GM18867 (cell line): ENCODE data around the gene CDC42EP3.

Experiments
- ATAC-seq: cut with Tn5 transposase; IDR thresholded peaks from one replicate; pipeline ENCODE4 v1.9.1; 2021; ENCODE audit warnings: mild to moderate bottlenecking, moderate library complexity; ENCODE audit not compliant: unreplicated experiment

CDC42EP3 gene

DNA sequence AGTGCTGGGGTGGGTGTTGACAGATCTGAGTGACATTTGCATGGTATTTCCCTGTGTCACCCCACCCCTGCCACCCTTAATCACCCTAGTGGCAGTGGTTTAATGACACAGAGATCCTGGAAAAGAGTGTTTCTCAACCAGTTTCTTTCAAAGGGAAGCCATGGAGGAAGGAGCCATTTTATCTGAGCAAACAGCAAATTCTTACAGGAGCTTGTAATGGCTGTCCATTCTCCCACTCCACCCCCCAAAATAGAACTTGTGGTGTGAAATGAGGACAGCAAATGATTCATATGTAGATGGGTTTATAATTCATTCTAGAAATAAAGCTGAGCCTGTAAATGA lies 51.5 kb downstream of the CDC42EP3 start:
- no peak for ATAC-seq

DNA sequence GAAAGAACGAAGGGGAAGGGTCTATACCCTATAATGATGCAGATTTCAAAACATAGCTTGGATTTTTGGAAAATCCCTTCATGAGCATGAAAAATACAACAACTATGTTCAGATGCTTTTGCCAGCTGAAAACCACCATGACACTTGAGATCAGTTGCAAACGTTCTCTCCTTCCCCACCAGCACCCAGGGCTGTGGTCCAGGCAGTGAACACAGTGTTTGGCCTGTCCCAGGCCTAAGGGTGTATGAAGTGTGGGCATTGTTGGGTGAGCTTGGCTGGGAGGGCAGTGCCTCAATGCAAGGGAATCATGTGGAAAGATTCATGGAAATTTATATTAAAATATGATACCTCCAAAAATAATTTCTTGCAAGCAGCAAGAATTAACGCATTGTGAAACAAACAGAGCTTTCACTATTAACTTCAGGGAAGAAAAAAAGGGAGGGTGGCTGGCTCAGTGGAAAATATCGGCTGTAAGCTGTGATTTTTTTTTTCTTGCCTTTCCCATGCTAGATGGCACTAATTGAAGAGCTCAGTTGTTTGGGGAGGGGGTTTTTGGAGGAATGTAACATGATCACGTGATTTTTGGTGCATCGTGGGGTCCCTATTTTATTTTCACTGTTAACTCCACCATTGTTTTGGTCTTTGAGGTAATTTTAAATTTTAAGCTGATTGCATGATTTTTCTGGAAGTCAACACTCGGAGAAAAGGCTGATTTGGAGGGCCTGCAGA lies 52.0 kb downstream of the CDC42EP3 start:
- ATAC-seq = no peak

DNA sequence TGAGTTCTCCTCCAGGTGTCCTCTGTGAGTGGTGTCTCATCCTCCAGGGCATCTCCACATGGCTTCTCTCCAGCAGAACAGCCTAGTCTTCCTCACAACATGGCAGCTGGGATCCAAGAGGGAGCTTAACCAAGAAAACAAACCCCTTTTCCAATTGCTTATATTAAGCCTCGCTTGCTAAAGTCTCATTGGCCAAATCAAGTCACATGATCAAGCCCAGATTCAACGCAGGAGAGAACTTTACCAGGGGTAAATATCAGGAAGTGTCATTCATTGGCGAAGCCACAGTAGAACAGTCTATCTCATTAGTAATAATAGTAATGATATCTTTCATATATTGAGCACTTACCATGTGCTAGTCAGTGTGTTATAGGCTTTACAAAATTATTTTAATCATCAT lies 53.1 kb downstream of the CDC42EP3 start:
- ATAC-seq = no peak

- peak; percentile 24 for ATAC-seq
Measured at GRCh38 chr2:37617119-37617892, 54.1 kb downstream of the CDC42EP3 start.

DNA sequence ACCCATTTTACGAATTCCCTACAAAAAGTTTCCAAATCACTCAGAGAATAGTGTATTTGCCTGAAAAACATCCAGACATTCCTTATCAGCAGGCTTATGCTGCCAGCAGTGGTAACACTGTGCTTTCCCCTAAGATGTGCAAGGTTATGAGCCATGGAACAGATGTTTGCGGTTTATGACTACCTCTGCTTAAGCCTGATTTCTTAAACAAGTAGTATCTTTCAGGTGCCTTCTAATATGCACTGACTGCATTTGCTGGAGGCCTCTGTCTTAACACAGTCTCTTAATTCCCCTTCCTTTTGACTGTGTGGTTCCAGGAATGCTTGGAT lies 54.8 kb downstream of the CDC42EP3 start:
- ATAC-seq = peak; percentile 71

- peak; percentile 43 for ATAC-seq
Measured at GRCh38 chr2:37615804-37616676, 55.4 kb downstream of the CDC42EP3 start.

GRCh38 chr2:37614061-37614738 lies 57.2 kb downstream of the CDC42EP3 start:
- ATAC-seq = no peak

- no peak for ATAC-seq
Measured at GRCh38 chr2:37612382-37612781, 59.1 kb downstream of the CDC42EP3 start.

DNA sequence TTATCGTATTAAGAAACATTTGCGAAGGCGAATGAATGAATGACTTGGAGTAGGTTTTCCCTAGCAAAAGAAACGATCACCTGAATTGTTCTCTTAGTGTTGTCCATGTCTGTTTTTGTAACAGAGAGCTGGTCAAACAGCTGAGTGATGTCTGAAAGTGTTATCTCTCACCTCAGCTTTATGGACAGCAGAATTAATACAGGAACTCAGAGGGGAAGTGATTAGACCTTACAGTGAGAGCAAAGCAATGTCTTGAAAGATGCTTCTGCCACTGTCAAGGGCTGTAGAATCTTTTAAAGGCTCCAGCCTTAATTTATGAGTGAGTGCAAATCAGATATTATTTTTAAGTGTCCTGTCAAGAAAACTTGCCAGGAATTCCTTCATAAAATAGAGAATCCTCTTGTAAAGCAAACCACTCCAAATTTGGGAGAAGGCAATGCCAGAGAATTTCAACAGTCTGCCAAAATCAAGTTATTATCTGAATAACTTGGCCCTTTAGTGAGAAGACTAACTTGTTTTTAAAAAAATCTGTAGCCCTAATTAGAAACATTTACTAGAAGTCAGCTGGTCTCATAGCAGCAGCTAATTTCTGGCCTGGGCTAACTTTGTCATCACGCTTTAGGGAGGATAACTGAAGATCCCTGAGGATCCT lies 60.7 kb downstream of the CDC42EP3 start:
- ATAC-seq = no peak

- ATAC-seq = no peak
Measured at GRCh38 chr2:37609782-37610181, 61.7 kb downstream of the CDC42EP3 start.

DNA sequence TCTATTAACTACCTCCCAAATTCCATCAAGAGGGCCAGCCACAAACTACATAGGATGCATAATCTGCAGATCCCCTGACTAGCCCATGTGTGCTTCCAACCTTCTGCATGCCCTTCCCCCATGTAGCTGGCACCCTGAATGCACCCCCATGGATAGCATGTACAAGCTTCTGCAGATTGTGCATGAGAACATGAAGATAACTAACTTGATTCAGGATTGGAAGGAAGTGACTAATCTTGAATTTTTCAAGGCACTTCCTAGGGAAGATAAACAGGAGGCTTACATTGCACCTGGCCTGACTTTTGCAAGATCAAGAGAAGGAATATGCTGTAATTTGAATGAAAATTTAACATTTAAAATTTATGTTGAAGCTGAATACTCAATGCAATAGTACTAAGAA lies 66.7 kb downstream of the CDC42EP3 start:
- no peak for ATAC-seq

- ATAC-seq = peak; percentile 54
Measured at GRCh38 chr2:37602702-37603101, 68.7 kb downstream of the CDC42EP3 start.

DNA sequence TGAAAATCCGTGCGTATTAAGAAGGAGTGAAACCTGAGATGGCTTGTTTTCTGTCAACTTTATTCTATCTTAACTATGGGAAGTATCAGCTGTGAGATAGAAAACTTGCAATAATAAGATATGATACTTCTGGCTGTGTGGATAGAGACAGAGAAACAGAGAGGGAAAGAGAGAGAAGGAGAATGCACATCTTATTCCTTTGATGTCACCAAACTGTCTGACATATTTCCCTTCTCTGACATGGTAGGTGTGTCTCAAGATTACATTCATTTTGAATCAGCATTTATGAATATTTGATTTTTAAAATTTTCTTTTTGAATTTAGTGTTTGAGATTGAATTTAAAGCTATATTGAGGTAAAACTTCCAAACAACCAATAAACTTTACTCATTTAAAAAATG lies 69.4 kb downstream of the CDC42EP3 start:
- no peak for ATAC-seq

DNA sequence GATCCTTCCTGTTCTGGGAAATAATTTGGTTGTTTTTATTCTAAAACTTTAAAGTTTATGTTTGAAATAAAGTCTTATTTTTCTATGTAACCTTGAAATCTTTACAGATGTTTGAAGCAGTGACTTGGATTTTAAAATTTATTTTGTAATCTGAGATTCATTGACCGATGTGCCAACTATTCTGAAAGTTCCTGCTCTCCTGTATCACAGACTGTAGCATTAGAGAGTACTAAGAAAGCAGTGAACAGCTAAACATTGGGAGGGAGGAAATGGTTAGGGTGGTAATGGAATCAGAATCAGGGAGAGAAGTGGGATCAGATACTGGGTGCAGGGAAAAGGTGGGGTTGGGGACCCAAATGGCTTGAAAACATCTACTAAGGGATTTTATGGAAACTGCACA lies 69.9 kb downstream of the CDC42EP3 start:
- no peak for ATAC-seq

- ATAC-seq = no peak
Measured at GRCh38 chr2:37600735-37601134, 70.7 kb downstream of the CDC42EP3 start.

DNA sequence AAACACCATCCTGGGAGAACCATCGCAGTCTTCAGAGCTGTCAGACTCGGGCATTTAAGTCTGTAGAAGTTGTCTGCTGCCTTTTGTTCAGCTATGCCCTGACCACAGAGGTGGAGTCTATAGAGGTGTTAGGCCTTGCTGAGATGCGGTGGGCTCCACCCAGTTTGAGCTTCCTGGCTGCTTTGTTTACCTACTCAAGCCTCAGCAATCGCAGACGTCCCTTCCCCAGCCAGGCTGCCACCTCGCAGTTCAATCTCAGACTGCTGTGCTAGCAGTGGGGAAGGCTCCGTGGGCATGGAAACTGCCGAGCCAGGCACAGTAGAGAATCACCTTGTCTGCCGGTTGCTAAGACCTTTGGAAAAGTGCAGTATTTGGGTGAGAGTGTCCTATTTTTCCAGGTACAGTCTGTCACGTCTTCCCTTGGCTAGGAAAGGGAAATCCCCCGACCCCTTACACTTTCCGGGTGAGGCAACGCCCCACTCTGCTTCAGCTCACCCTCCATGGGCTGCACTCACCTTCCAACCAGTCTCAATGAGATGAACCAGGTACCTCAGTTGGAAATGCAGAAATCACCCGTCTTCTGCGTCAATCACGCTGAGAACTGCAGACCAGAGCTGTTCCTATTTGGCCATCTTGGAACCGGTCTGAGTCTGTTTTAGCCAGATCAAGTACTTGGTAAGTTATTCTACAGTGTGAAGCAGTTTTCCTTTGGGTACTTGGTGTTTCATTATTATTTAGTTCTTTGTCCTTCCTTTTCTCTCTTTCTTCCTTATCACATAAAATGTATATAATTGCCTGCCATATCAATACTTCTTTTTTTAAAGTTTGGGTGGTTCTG lies 71.5 kb downstream of the CDC42EP3 start:
- ATAC-seq = no peak

DNA sequence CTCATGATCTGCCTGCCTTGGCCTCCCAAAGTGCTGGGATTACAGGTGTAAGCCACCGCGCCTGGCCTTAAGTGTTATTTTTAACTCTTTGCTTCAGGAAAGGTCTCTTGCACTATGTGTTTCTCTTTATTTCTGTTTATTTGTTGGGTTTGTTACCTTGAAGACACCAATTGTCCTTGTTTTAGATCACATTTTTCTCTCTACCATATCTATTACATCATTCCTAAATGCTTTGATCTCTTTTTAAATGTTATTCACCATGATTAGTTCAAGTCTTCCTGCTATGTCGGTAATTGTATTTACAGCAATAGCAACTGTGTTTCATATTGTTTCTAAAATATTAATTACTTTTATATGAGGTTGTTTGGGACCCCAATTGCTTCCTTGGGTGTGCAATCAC lies 77.7 kb downstream of the CDC42EP3 start:
- no peak for ATAC-seq

GRCh38 chr2:37593024-37593423 lies 78.4 kb downstream of the CDC42EP3 start:
- ATAC-seq = no peak
